Neural cell (in vitro differentiated cells): ENCODE data around the gene SSX2IP. TPM values are rescaled to one million over a fixed set of nuclear protein-coding genes. Genes with fewer than 3 reads are reported as not detected.

Experiments used
- H2AFZ ChIP-seq: fragments of 200-600, 300-800 bp; sonication (generic), shearing (Covaris generic); 2 replicates; pipeline ENCODE4 v1.6.0; 2014; ENCODE audit warnings: low read depth, mild to moderate bottlenecking, antibody characterized with exemption, low read length, moderate library complexity
- H3F3A ChIP-seq: fragments of 200-600 bp; shearing (Covaris generic); 2 replicates; pipeline ENCODE4 v1.6.1; 2016; ENCODE audit warnings: mild to moderate bottlenecking, moderate library complexity, mixed read lengths, antibody characterized with exemption, low read length; ENCODE audit not compliant: insufficient read depth, poor library complexity, severe bottlenecking
- H3K27ac ChIP-seq: fragments of 200-600, 300-800 bp; sonication (generic), shearing (Covaris generic); 2 replicates; pipeline ENCODE4 v1.5.1; 2014; ENCODE audit warnings: mild to moderate bottlenecking, low read length, moderate library complexity
- H3K27me3 ChIP-seq: fragments of 300-800, 200-600 bp; sonication (generic), shearing (Covaris generic); 2 replicates; pipeline ENCODE4 v1.6.0; 2014; ENCODE audit warnings: mild to moderate bottlenecking, low read depth, low read length, moderate library complexity; ENCODE audit not compliant: insufficient read depth
- H3K36me3 ChIP-seq: fragments of 300-800, 200-600 bp; sonication (generic), shearing (Covaris generic); 2 replicates; pipeline ENCODE4 v1.5.1; 2014; ENCODE audit warnings: mild to moderate bottlenecking, antibody characterized with exemption, low read length, moderate library complexity; ENCODE audit not compliant: insufficient read depth
- H3K4me2 ChIP-seq: fragments of 300-800, 200-600 bp; sonication (generic), shearing (Covaris generic); 2 replicates; pipeline ENCODE4 v1.6.0; 2014; ENCODE audit warnings: mild to moderate bottlenecking, low read length
- H3K4me3 ChIP-seq: fragments of 300-800, 200-600 bp; sonication (generic), shearing (Covaris generic); 2 replicates; pipeline ENCODE4 v1.5.1; 2014; ENCODE audit warnings: mild to moderate bottlenecking, low read length, moderate library complexity
- H3K79me2 ChIP-seq: fragments of 200-600 bp; shearing (Covaris generic); replicated peaks from 2 replicates; pipeline ENCODE4 v1.6.0; 2014; ENCODE audit warnings: mild to moderate bottlenecking, low read length, moderate library complexity; ENCODE audit not compliant: insufficient read depth
- H3K9ac ChIP-seq: fragments of 300-800, 200-600 bp; sonication (generic), shearing (Covaris generic); 2 replicates; pipeline ENCODE4 v1.6.1; 2016; ENCODE audit warnings: mild to moderate bottlenecking, low read length, mixed read lengths
- H3K9me2 ChIP-seq: fragments of 200-600 bp; shearing (Covaris generic); 2 replicates; pipeline ENCODE4 v1.6.1; 2016; ENCODE audit warnings: mild to moderate bottlenecking, low read length, mixed read lengths; ENCODE audit not compliant: insufficient read depth
- H3K9me3 ChIP-seq: fragments of 200-600, 300-800 bp; sonication (generic), shearing (Covaris generic); 2 replicates; pipeline ENCODE4 v1.6.1; 2016; ENCODE audit warnings: mild to moderate bottlenecking, mixed run types, low read length, moderate library complexity, mixed read lengths
- H4K20me1 ChIP-seq: fragments of 200-600 bp; shearing (Covaris generic); 2 replicates; pipeline ENCODE4 v1.6.1; 2016; ENCODE audit warnings: mild to moderate bottlenecking, mixed run types; ENCODE audit not compliant: insufficient read depth
- EP300 ChIP-seq: fragments of 450-650 bp; conservative IDR thresholded peaks from 2 replicates; pipeline ENCODE4 v1.6.1; 2014; ENCODE audit warnings: antibody characterized with exemption, mild to moderate bottlenecking, moderate library complexity; ENCODE audit not compliant: poor library complexity, severe bottlenecking
- EZH2 ChIP-seq: fragments of 200-600, 300-800 bp; shearing (Covaris generic), sonication (generic); IDR thresholded peaks from 2 replicates; pipeline ENCODE4 v1.6.1; 2014; ENCODE audit warnings: antibody characterized with exemption, low read length, borderline replicate concordance, mild to moderate bottlenecking; ENCODE audit not compliant: insufficient read depth, poor library complexity, severe bottlenecking
- MXI1 ChIP-seq: fragments of 450-650 bp; conservative IDR thresholded peaks from 2 replicates; pipeline ENCODE4 v1.6.1; 2014; ENCODE audit warnings: antibody characterized with exemption, mild to moderate bottlenecking; ENCODE audit not compliant: poor library complexity, severe bottlenecking
- POLR2AphosphoS5 ChIP-seq: IDR thresholded peaks from 2 replicates; pipeline ENCODE4 v1.6.1; 2012
- RAD21 ChIP-seq: fragments of 450-650 bp; conservative IDR thresholded peaks from 2 replicates; pipeline ENCODE4 v1.6.1; 2014; ENCODE audit warnings: antibody characterized with exemption, mild to moderate bottlenecking, moderate library complexity
- SMC3 ChIP-seq: fragments of 450-650 bp; conservative IDR thresholded peaks from 2 replicates; pipeline ENCODE4 v1.6.1; 2014; ENCODE audit warnings: antibody characterized with exemption, mild to moderate bottlenecking, moderate library complexity; ENCODE audit not compliant: poor library complexity
- TAF1 ChIP-seq: IDR thresholded peaks from 2 replicates; pipeline ENCODE4 v1.6.1; 2012; ENCODE audit warnings: low read depth
- polyA plus RNA-seq: library from polyadenylated mRNA; depleted of rRNA; stranded (reverse); fragments of >200 nt; gene quantifications from 2 replicates; pipeline ENCODE4 v1.2.3, GENCODE V29; 2014
- TF ChIP-seq, protein P1 (sequence below): fragments of 450-650 bp; IDR thresholded peaks from 2 replicates; pipeline ENCODE4 v1.5.1; 2014; ENCODE audit warnings: antibody characterized with exemption, mild to moderate bottlenecking, moderate library complexity; ENCODE audit not compliant: poor library complexity, severe bottlenecking
- TF ChIP-seq, protein P2 (sequence below): IDR thresholded peaks from 2 replicates; pipeline ENCODE4 v1.6.1; 2012; ENCODE audit warnings: borderline replicate concordance

SSX2IP gene
- polyA plus RNA-seq, 1 donor from 2014 or later = 21.7 TPM

DNA sequence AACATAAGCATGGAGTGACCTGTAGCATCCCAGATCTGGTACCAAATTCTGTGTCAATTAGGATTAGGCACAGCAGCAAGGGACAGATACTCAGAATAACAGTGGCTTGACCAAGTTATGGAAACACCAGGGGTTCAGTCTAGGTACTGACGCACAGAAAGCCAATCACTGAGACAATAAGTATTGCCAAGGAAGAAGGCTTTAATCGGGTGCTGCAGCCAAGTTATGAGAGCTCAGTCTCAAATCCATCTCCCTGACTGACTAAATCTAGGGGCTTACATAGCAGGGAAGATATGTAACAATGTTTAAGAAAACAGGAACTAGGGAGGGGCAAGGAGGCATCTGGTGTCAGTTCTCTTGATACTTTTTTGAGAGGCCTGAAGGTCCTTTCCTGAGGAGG is 76.4 kb downstream of the SSX2IP start:
- Histone ChIP-seq H4K20me1 (no peaks in the 10 kb centered on the region), H3K9me2 (no peaks in the 10 kb centered on the region), H3K4me3 (no peak overlapping the region), H2AFZ (no peak overlapping the region), H3F3A (no peaks in the 10 kb centered on the region), H3K79me2 (no peaks in the 10 kb centered on the region), H3K27me3 (no peaks in the 10 kb centered on the region), H3K9ac (no peak overlapping the region), H3K4me2 (no peak overlapping the region), H3K36me3 (no peaks in the 10 kb centered on the region), H3K9me3 (no peaks in the 10 kb centered on the region), H3K27ac (no peak overlapping the region)
- TF ChIP-seq, protein P1, sequence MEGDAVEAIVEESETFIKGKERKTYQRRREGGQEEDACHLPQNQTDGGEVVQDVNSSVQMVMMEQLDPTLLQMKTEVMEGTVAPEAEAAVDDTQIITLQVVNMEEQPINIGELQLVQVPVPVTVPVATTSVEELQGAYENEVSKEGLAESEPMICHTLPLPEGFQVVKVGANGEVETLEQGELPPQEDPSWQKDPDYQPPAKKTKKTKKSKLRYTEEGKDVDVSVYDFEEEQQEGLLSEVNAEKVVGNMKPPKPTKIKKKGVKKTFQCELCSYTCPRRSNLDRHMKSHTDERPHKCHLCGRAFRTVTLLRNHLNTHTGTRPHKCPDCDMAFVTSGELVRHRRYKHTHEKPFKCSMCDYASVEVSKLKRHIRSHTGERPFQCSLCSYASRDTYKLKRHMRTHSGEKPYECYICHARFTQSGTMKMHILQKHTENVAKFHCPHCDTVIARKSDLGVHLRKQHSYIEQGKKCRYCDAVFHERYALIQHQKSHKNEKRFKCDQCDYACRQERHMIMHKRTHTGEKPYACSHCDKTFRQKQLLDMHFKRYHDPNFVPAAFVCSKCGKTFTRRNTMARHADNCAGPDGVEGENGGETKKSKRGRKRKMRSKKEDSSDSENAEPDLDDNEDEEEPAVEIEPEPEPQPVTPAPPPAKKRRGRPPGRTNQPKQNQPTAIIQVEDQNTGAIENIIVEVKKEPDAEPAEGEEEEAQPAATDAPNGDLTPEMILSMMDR = no peak
- TF ChIP-seq RAD21 (no peak), EP300 (no peak), EZH2 (no peak), POLR2AphosphoS5 (no peak), MXI1 (no peak), TAF1 (no peak), SMC3 (no peak)
- TF ChIP-seq, protein P2, sequence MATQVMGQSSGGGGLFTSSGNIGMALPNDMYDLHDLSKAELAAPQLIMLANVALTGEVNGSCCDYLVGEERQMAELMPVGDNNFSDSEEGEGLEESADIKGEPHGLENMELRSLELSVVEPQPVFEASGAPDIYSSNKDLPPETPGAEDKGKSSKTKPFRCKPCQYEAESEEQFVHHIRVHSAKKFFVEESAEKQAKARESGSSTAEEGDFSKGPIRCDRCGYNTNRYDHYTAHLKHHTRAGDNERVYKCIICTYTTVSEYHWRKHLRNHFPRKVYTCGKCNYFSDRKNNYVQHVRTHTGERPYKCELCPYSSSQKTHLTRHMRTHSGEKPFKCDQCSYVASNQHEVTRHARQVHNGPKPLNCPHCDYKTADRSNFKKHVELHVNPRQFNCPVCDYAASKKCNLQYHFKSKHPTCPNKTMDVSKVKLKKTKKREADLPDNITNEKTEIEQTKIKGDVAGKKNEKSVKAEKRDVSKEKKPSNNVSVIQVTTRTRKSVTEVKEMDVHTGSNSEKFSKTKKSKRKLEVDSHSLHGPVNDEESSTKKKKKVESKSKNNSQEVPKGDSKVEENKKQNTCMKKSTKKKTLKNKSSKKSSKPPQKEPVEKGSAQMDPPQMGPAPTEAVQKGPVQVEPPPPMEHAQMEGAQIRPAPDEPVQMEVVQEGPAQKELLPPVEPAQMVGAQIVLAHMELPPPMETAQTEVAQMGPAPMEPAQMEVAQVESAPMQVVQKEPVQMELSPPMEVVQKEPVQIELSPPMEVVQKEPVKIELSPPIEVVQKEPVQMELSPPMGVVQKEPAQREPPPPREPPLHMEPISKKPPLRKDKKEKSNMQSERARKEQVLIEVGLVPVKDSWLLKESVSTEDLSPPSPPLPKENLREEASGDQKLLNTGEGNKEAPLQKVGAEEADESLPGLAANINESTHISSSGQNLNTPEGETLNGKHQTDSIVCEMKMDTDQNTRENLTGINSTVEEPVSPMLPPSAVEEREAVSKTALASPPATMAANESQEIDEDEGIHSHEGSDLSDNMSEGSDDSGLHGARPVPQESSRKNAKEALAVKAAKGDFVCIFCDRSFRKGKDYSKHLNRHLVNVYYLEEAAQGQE = no peak

DNA sequence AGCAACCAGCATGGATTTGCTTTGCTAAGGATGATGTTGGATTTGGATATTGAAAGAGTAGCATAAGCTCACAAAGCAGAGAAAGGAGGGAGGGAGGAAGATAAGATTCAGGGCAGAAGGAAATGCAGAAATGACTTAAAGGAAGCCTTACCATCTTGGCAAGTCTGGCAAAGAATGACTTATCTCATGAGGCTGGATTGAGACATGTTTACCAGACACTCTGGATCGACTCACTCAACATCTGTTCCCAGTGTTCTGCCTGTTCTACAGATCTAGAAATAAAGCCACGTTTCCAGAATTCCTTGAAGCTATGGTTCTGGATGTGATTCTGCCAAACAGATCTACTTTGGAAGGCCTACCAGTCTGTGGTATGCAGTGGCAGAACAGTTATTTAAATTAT is 77.2 kb downstream of the SSX2IP start:
- H3K4me2 ChIP-seq = no peak overlapping the region
- no peak overlapping the region for H3K27ac ChIP-seq
- no peaks in the 10 kb centered on the region for H3K27me3 ChIP-seq
- H3K36me3 ChIP-seq = no peaks in the 10 kb centered on the region
- no peak overlapping the region for H3K9ac ChIP-seq
- no peaks in the 10 kb centered on the region for H3K9me2 ChIP-seq
- H4K20me1 ChIP-seq = no peaks in the 10 kb centered on the region
- H3K4me3 ChIP-seq = no peak overlapping the region
- no peaks in the 10 kb centered on the region for H3F3A ChIP-seq
- no peak overlapping the region for H2AFZ ChIP-seq
- no peaks in the 10 kb centered on the region for H3K9me3 ChIP-seq
- TF ChIP-seq, protein P2 = no peak
- TF ChIP-seq MXI1 (no peak), EZH2 (no peak), EP300 (no peak), RAD21 (no peak), POLR2AphosphoS5 (no peak), TAF1 (no peak), SMC3 (no peak)
- TF ChIP-seq, protein P1 = no peak
- no peaks in the 10 kb centered on the region for H3K79me2 ChIP-seq
